HepG2 (cell line): ENCODE data around the gene HPCAL1. TPM values are rescaled to one million over a fixed set of nuclear protein-coding genes. Genes with fewer than 3 reads are reported as not detected.

Experiments
- DMTF1 ChIP-seq: sonication (generic); formaldehyde crosslinking; IDR thresholded peaks from 2 replicates; pipeline ENCODE4 v1.4.0; 2020; ENCODE audit warnings: mild to moderate bottlenecking, missing genetic modification reagents
- HNF4A ChIP-seq: sonication (generic); formaldehyde crosslinking; IDR thresholded peaks from 2 replicates; pipeline ENCODE4 v1.4.0; 2020; ENCODE audit warnings: missing genetic modification reagents
- IRX3 ChIP-seq: sonication (generic); formaldehyde crosslinking; IDR thresholded peaks from 2 replicates; pipeline ENCODE4 v1.8.1; 2023; ENCODE audit warnings: mild to moderate bottlenecking, low read depth, missing genetic modification reagents, borderline replicate concordance
- MAX ChIP-seq: IDR thresholded peaks from 2 replicates; pipeline ENCODE4 v1.6.1; 2012; ENCODE audit warnings: inconsistent platforms
- MTF2 ChIP-seq: sonication (generic); formaldehyde crosslinking; IDR thresholded peaks from 2 replicates; pipeline ENCODE4 v1.5.0; 2020; ENCODE audit warnings: missing genetic modification reagents, borderline replicate concordance
- NONO ChIP-seq, 2 experiments: fragments of 450-650 bp in 1 of 2; sonication (generic) in 1 of 2; formaldehyde crosslinking in 1 of 2; IDR thresholded peaks in 1 of 2; conservative IDR thresholded peaks in 1 of 2; 2 replicates each; pipeline versions ENCODE4 v1.6.1 to v1.8.0; 2017 to 2022; ENCODE audit warnings: mild to moderate bottlenecking in 1 of 2, missing genetic modification reagents in 1 of 2, moderate library complexity in 1 of 2
- PITX1 ChIP-seq: sonication (generic); formaldehyde crosslinking; IDR thresholded peaks from 2 replicates; pipeline ENCODE4 v1.5.1; 2020; ENCODE audit warnings: mild to moderate bottlenecking, missing genetic modification reagents
- POLR2A ChIP-seq, 2 experiments: IDR thresholded peaks; 2 replicates each; pipeline ENCODE4 v1.6.1; 2011; ENCODE audit warnings: low read depth in 2 of 2, low read length in 2 of 2, mild to moderate bottlenecking in 1 of 2, moderate library complexity in 1 of 2; ENCODE audit not compliant: insufficient read depth in 1 of 2
- REXO4 ChIP-seq: sonication (generic); formaldehyde crosslinking; IDR thresholded peaks from 2 replicates; pipeline ENCODE4 v1.8.0; 2022; ENCODE audit warnings: missing genetic modification reagents, mild to moderate bottlenecking, borderline replicate concordance
- SALL2 ChIP-seq: sonication (generic); formaldehyde crosslinking; IDR thresholded peaks from 2 replicates; pipeline ENCODE4 v1.8.1; 2023; ENCODE audit warnings: mild to moderate bottlenecking, missing genetic modification reagents, inconsistent platforms
- SNAPC2 ChIP-seq: sonication (generic); formaldehyde crosslinking; IDR thresholded peaks from 2 replicates; pipeline ENCODE4 v1.8.1; 2022; ENCODE audit warnings: mild to moderate bottlenecking, missing genetic modification reagents
- SUZ12 ChIP-seq: fragments of 150-350 bp; IDR thresholded peaks from 2 replicates; pipeline ENCODE4 v1.6.1; 2014; ENCODE audit warnings: low read depth, low read length
- THAP11 ChIP-seq: IDR thresholded peaks from 2 replicates; pipeline ENCODE4 v1.6.1; 2016; ENCODE audit warnings: missing biosample characterization, missing genetic modification reagents
- ZBED4 ChIP-seq: sonication (generic); formaldehyde crosslinking; IDR thresholded peaks from 2 replicates; pipeline ENCODE4 v1.4.0; 2020; ENCODE audit warnings: missing genetic modification reagents, borderline replicate concordance
- ZBTB7A ChIP-seq: sonication (generic); formaldehyde crosslinking; IDR thresholded peaks from 2 replicates; pipeline ENCODE4 v1.8.0; 2022; ENCODE audit warnings: mild to moderate bottlenecking, missing genetic modification reagents
- ZNF256 ChIP-seq: sonication (generic); formaldehyde crosslinking; conservative IDR thresholded peaks from 2 replicates; pipeline ENCODE4 v1.4.0; 2020; ENCODE audit warnings: missing genetic modification reagents
- ZNF282 ChIP-seq: fragments of 450-650 bp; IDR thresholded peaks from 2 replicates; pipeline ENCODE4 v1.6.1; 2018; ENCODE audit not compliant: partially characterized antibody
- ZNF335 ChIP-seq: sonication (generic); formaldehyde crosslinking; IDR thresholded peaks from 2 replicates; pipeline ENCODE4 v1.4.0; 2020; ENCODE audit warnings: missing genetic modification reagents
- ZNF496 ChIP-seq: sonication (generic); formaldehyde crosslinking; IDR thresholded peaks from 2 replicates; pipeline ENCODE4 v1.8.1; 2023; ENCODE audit warnings: mild to moderate bottlenecking, moderate library complexity, missing genetic modification reagents; ENCODE audit not compliant: insufficient replicate concordance
- ZNF614 ChIP-seq: IDR thresholded peaks from 2 replicates; pipeline ENCODE4 v1.6.1; 2018; ENCODE audit warnings: missing biosample characterization, missing genetic modification reagents, inconsistent platforms, borderline replicate concordance
- ZNF7 ChIP-seq: IDR thresholded peaks from 2 replicates; pipeline ENCODE4 v1.6.1; 2016; ENCODE audit warnings: missing biosample characterization, missing genetic modification reagents
- ZNF713 ChIP-seq: sonication (generic); formaldehyde crosslinking; IDR thresholded peaks from 2 replicates; pipeline ENCODE4 v1.4.0; 2020; ENCODE audit warnings: mild to moderate bottlenecking, missing genetic modification reagents
- ZNF761 ChIP-seq: sonication (generic); formaldehyde crosslinking; conservative IDR thresholded peaks from 2 replicates; pipeline ENCODE4 v1.4.0; 2020; ENCODE audit warnings: mild to moderate bottlenecking, missing genetic modification reagents
- ZNF772 ChIP-seq: sonication (generic); formaldehyde crosslinking; IDR thresholded peaks from 2 replicates; pipeline ENCODE4 v1.5.0; 2020; ENCODE audit warnings: mild to moderate bottlenecking, missing genetic modification reagents
- ZSCAN29 ChIP-seq: sonication (generic); formaldehyde crosslinking; conservative IDR thresholded peaks from 2 replicates; pipeline ENCODE4 v1.4.0; 2020; ENCODE audit warnings: mild to moderate bottlenecking, missing genetic modification reagents
- polyA plus RNA-seq, 8 experiments: library from polyadenylated mRNA; depleted of rRNA in 3 of 8; stranded (reverse) in 7 of 8; unstranded in 1 of 8; fragments of >200 nt; fragmentation: Illumina TruSeq in 4 of 8; extraction: Trizol in 4 of 8; gene quantifications; 2 replicates each; pipeline versions ENCODE4 v1.2.1 to v1.2.3, GENCODE V29; 2011 to 2016; ENCODE audit warnings: low read depth in 4 of 8, missing spikeins in 1 of 8, mixed read lengths in 1 of 8; ENCODE audit not compliant: insufficient read depth in 1 of 8
- total RNA-seq, 5 experiments: library from RNA; depleted of rRNA; stranded (reverse); fragments of >200 nt; fragmentation: Illumina TruSeq; extraction: Trizol; gene quantifications; 2 replicates each; pipeline ENCODE4 v1.2.3, GENCODE V29; 2016; ENCODE audit warnings: low read depth in 1 of 5

The HPCAL1 gene
- total and polyA plus RNA-seq, 2 of the 13 experiments (the other 11 are each of a cell fraction or from before 2014, with no cell fraction given), result 29.5 to 29.9 TPM

- TF ChIP-seq DMTF1 (CRISPR knock-in tag), result no peak
- TF ChIP-seq SUZ12, result no peak
- no peak for TF ChIP-seq ZNF282
- TF ChIP-seq HNF4A, result peak; percentile 76
- no peak for TF ChIP-seq MTF2 (CRISPR knock-in tag)
- no peak for TF ChIP-seq REXO4
- TF ChIP-seq THAP11 (CRISPR knock-in tag), result no peak
- no peak for TF ChIP-seq ZNF713
- no peak; the same call in 1 of the 2 replicates for TF ChIP-seq ZSCAN29 (CRISPR knock-in tag)
- no peak for TF ChIP-seq SNAPC2 (CRISPR knock-in tag)
- TF ChIP-seq ZBTB7A (CRISPR knock-in tag), result peak; percentile 60; the same call in 1 of the 2 replicates
- no peak for TF ChIP-seq NONO (IDR thresholded peaks at IDR 0.05)
- no peak for TF ChIP-seq NONO (CRISPR knock-in tag; conservative IDR thresholded peaks at IDR 0.05)
- TF ChIP-seq ZNF761 (CRISPR knock-in tag), result no peak
- TF ChIP-seq PITX1 (CRISPR knock-in tag), result no peak
- TF ChIP-seq ZNF614, result no peak
- no peak for TF ChIP-seq ZNF335
- TF ChIP-seq ZNF496 (CRISPR knock-in tag), result no peak
- no peak for TF ChIP-seq ZNF256
- no peak for TF ChIP-seq POLR2A (IDR thresholded peaks at IDR 0.05; ENCODE audit: insufficient read depth in 1 of 2, low read depth in 2 of 2, low read length in 2 of 2)
- TF ChIP-seq MAX, result peak; percentile 72
- TF ChIP-seq ZBED4 (CRISPR knock-in tag), result no peak
- TF ChIP-seq ZNF7 (CRISPR knock-in tag), result no peak
- no peak for TF ChIP-seq ZNF772
- 0 out of 2 replicates have a peak, but pooled peaks have one; percentile 44 for TF ChIP-seq IRX3
- TF ChIP-seq SALL2, result no peak
Observed at GRCh38 chr2:10363861-10364610, 61.3 kb downstream of the HPCAL1 start (continued).
